Measurements from ENCODE around the gene FAM229A. TPM values are rescaled to one million over a fixed set of nuclear protein-coding genes. Genes with fewer than 3 reads are reported as not detected.
A peak's percentile ranks its signal among the peaks of the same experiment; 100 is the strongest.

FAM229A gene
- total RNA-seq, 3 donors from 2014 or later (not counting 1 experiment from before 2014, with no cell fraction given), result 18.3 to 23.5 (median 21.0) TPM

DNA sequence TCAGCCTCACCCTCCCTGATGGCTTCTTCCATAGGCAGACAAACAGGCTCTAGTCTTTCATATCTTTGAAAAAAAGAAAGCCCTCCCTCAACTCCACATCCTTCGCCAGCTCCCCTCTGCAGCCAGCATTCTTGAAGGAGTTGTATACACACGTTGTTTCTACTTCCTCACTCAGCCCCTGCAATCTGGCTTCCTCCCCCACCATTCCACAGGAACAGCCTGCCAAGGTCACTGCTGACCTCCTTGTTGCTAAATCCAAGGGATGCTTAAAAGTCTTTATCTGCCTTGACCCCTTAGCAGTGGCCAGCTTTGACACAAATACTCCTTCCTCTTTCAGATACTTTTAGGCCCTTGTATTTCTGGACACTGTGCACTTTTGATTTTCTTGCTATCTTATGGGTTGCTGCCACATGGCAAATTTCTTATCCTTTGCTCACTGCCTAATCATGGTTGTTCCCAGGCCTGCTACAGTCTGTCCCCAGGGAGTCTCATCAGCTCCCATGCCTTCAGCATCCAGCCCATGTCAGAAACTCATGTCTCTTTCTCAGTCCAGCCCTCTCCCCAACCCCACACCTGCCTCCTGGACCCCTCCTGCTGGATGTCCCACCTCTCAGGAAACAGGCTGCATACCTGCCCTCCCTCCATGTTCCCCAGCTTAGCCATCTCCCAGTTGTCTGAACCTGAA is 8.3 kb downstream of the FAM229A start:
- peak overlapping the region in 1 of 2 donors; percentile 72 for H3K27ac Mint-ChIP-seq

GRCh38 chr1:32353431-32353830 is 8.9 kb downstream of the FAM229A start:
- H3K36me3 Mint-ChIP-seq, result no peaks in the 10 kb centered on the region
- no peaks in the 10 kb centered on the region for H3K36me3 ChIP-seq (ENCODE audit: control insufficient read depth, insufficient read depth, low read length)
- H3K9me3 ChIP-seq (ENCODE audit: control insufficient read depth, insufficient read depth, low read length), result no peaks in the 10 kb centered on the region
- WGBS (ENCODE audit: insufficient coverage), result 71% methylated on average over 2 of the region's 2 CpGs
- no peak for ATAC-seq
- no peaks in the 10 kb centered on the region for H3K27me3 ChIP-seq (ENCODE audit: control insufficient read depth, insufficient read depth, low read length)
- H3K4me1 Mint-ChIP-seq, result peaks cover 28 to 43% of the 10 kb centered on the region in 2 donors
- H3K9me3 Mint-ChIP-seq, result no peaks in the 10 kb centered on the region
- no peaks in the 10 kb centered on the region for H3K27me3 Mint-ChIP-seq (ENCODE audit: low read depth in 2 of 2)
- H3K4me3 Mint-ChIP-seq, result peak overlapping the region; percentile 62
- H3K27ac Mint-ChIP-seq, result peak overlapping the region; percentile 34 to 72
- intact Hi-C loops (cut with micrococcal nuclease), result loop anchor here (5.0 kb wide), 1 partner anchor 39 kb away; the partner anchor contains the start of gene BSDC1
- H3K4me1 ChIP-seq (ENCODE audit: control insufficient read depth, insufficient read depth, low read length), result peaks cover 34% of the 10 kb centered on the region
- TF ChIP-seq, protein P1, sequence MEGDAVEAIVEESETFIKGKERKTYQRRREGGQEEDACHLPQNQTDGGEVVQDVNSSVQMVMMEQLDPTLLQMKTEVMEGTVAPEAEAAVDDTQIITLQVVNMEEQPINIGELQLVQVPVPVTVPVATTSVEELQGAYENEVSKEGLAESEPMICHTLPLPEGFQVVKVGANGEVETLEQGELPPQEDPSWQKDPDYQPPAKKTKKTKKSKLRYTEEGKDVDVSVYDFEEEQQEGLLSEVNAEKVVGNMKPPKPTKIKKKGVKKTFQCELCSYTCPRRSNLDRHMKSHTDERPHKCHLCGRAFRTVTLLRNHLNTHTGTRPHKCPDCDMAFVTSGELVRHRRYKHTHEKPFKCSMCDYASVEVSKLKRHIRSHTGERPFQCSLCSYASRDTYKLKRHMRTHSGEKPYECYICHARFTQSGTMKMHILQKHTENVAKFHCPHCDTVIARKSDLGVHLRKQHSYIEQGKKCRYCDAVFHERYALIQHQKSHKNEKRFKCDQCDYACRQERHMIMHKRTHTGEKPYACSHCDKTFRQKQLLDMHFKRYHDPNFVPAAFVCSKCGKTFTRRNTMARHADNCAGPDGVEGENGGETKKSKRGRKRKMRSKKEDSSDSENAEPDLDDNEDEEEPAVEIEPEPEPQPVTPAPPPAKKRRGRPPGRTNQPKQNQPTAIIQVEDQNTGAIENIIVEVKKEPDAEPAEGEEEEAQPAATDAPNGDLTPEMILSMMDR (IDR thresholded peaks at IDR 0.05), result no peak
- no peak overlapping the region for H3K27ac ChIP-seq (ENCODE audit: low read length)
- H3K4me3 ChIP-seq (ENCODE audit: low read length), result no peak overlapping the region
- no peak for DNase-seq

More for the DNA sequence above, 8.3 kb downstream of the FAM229A start:
- Histone ChIP-seq H3K36me3 (ENCODE audit: control insufficient read depth, insufficient read depth, low read length) (no peaks in the 10 kb centered on the region), H3K9me3 (ENCODE audit: control insufficient read depth, insufficient read depth, low read length) (no peaks in the 10 kb centered on the region), H3K27ac (ENCODE audit: low read length) (no peak overlapping the region), H3K27me3 (ENCODE audit: control insufficient read depth, insufficient read depth, low read length) (no peaks in the 10 kb centered on the region), H3K4me3 (ENCODE audit: low read length) (no peak overlapping the region), H3K4me1 (ENCODE audit: control insufficient read depth, insufficient read depth, low read length) (peaks cover 28% of the 10 kb centered on the region)
- H3K4me1 Mint-ChIP-seq, result peaks cover 26 to 37% of the 10 kb centered on the region in 2 donors
- intact Hi-C loops (cut with micrococcal nuclease), result loop anchor here (5.0 kb wide), 1 partner anchor 38 kb away; the partner anchor contains the start of gene BSDC1
- WGBS (ENCODE audit: insufficient coverage), result 64% methylated on average over 2 of the region's 2 CpGs
- no peaks in the 10 kb centered on the region for H3K27me3 Mint-ChIP-seq (ENCODE audit: low read depth in 2 of 2)
- H3K4me3 Mint-ChIP-seq, result peak overlapping the region; percentile 62
- H3K9me3 Mint-ChIP-seq, result no peaks in the 10 kb centered on the region
- DNase-seq, result no peak
- no peaks in the 10 kb centered on the region for H3K36me3 Mint-ChIP-seq
- no peak for ATAC-seq
- TF ChIP-seq, protein P1 (IDR thresholded peaks at IDR 0.05), result no peak

DNA sequence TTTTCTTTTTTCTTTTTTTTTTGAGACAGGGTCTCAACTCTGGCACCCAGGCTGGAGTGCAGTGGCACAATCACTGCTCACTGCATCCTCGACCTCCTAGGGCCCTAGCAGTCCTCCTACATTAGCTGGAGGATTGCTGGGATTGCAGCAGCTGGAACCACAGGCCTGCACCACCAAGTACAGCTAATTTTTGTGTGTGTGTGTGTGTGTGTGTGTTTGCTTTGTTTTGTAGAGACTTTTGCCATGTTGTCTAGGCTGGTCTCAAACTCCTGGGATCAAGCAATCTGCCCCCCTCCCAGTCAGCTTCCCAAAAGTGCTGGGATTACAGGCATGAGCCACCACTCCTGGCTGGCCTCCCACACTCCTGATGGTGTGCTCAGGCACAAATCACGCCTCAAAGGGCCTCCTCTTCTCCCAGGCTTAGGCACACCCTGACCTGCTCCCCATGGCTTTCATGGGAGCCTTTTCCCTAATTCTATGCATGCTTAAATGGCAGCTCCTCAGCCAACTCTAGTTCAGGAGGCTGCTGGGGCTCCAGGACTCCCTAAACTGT is 9.4 kb downstream of the FAM229A start:
- H3K36me3 ChIP-seq (ENCODE audit: control insufficient read depth, insufficient read depth, low read length), result no peaks in the 10 kb centered on the region
- TF ChIP-seq, protein P1 (IDR thresholded peaks at IDR 0.05), result no peak
- no peaks in the 10 kb centered on the region for H3K27me3 Mint-ChIP-seq (ENCODE audit: low read depth in 2 of 2)
- no peaks in the 10 kb centered on the region for H3K36me3 Mint-ChIP-seq
- H3K4me1 ChIP-seq (ENCODE audit: control insufficient read depth, insufficient read depth, low read length), result peaks cover 39% of the 10 kb centered on the region
- no peaks in the 10 kb centered on the region for H3K9me3 Mint-ChIP-seq
- no peak overlapping the region for H3K4me3 ChIP-seq (ENCODE audit: low read length)
- H3K9me3 ChIP-seq (ENCODE audit: control insufficient read depth, insufficient read depth, low read length), result no peaks in the 10 kb centered on the region
- H3K4me3 Mint-ChIP-seq, result peak overlapping the region; percentile 76
- ATAC-seq, result no peak
- no peak overlapping the region for H3K27ac ChIP-seq (ENCODE audit: low read length)
- peak overlapping the region; percentile 34 to 72 for H3K27ac Mint-ChIP-seq
- no peaks in the 10 kb centered on the region for H3K27me3 ChIP-seq (ENCODE audit: control insufficient read depth, insufficient read depth, low read length)
- intact Hi-C loops (cut with micrococcal nuclease), result loop anchor here (5.0 kb wide), 1 partner anchor 39 kb away; the partner anchor contains the start of gene BSDC1
- 100% methylated on average over 2 of the region's 2 CpGs for WGBS (ENCODE audit: insufficient coverage)
- DNase-seq, result no peak
- H3K4me1 Mint-ChIP-seq, result peaks cover 28 to 48% of the 10 kb centered on the region in 2 donors

All from natural killer cell (primary cell).